Activated CD4-positive, alpha-beta T cell treated with anti-CD3 and anti-CD28 coated beads, Interleukin-2, Interleukin-4, amounts not matched to agents 100 ng/mL and 50 ng/mL, durations not matched to agents 16 hours and 8 hours (primary cell): Measurements from ENCODE around the gene PUS10.
A peak's percentile ranks its signal among the peaks of the same experiment; 100 is the strongest.
"Not testable (repeated sequence)": the region's sequence is repeated elsewhere in the genome, so short reads cannot be mapped to it uniquely, and the experiment has no call there.

Experiments used
- DNase-seq: peaks from one replicate; pipeline ENCODE4 v3.0.0-alpha.2; 2020; ENCODE audit warnings: low spot score

The PUS10 gene

GRCh38 chr2:61017556-61018317, at the start of gene PUS10, which contains the start of gene PEX13:
Gene PUS10 (minus strand): TSS chr2:61018255. CDS start chr2:61011890, 6,365 bp downstream.
Gene PEX13 (plus strand): TSS chr2:61017720. CDS start chr2:61017760, 40 bp downstream.
- DNase-seq, result peak; percentile 75

GRCh38 chr2:61065714-61066709, 48.0 kb upstream of the PUS10 start, which contains the start of gene SANBR:
Gene SANBR (plus strand): TSS chr2:61065871. CDS start chr2:61070351, 4,480 bp downstream.
- peak; percentile 82 for DNase-seq

- no peak for DNase-seq
Measured at GRCh38 chr2:61059382-61059781, 41.3 kb upstream of the PUS10 start.

- DNase-seq, result no peak
Measured at GRCh38 chr2:61057562-61057961, 39.5 kb upstream of the PUS10 start.

GRCh38 chr2:61055557-61055956, 37.5 kb upstream of the PUS10 start:
- DNase-seq, result no peak

GRCh38 chr2:61045999-61046398, 27.9 kb upstream of the PUS10 start:
- no peak for DNase-seq

- no peak for DNase-seq
Measured at GRCh38 chr2:61045226-61045625, 27.2 kb upstream of the PUS10 start.

GRCh38 chr2:61044636-61045035, 26.6 kb upstream of the PUS10 start:
- DNase-seq, result peak; percentile 9

GRCh38 chr2:61042807-61043206, 24.8 kb upstream of the PUS10 start:
- DNase-seq, result no peak

GRCh38 chr2:61036643-61037042, 18.6 kb upstream of the PUS10 start:
- DNase-seq, result not testable (repeated sequence)

- not testable (repeated sequence) for DNase-seq
Measured at GRCh38 chr2:61034592-61034991, 16.5 kb upstream of the PUS10 start.

GRCh38 chr2:61029533-61029932, 11.5 kb upstream of the PUS10 start:
- DNase-seq, result no peak

- DNase-seq, result no peak
Measured at GRCh38 chr2:61023670-61024069, 5.6 kb upstream of the PUS10 start.

GRCh38 chr2:61021228-61021660, 3.2 kb upstream of the PUS10 start:
- DNase-seq, result no peak

GRCh38 chr2:61018798-61019197, 743 bp upstream of the PUS10 start:
- no peak for DNase-seq

GRCh38 chr2:61018318-61018755, 282 bp upstream of the PUS10 start:
- DNase-seq, result no peak

- peak; percentile 80 for DNase-seq
Measured at GRCh38 chr2:61017003-61017555, 976 bp downstream of the PUS10 start.

- peak; percentile 44 for DNase-seq
Measured at GRCh38 chr2:61016392-61017002, 1.6 kb downstream of the PUS10 start.

- DNase-seq, result no peak
Measured at GRCh38 chr2:61015976-61016375, 2.1 kb downstream of the PUS10 start.

GRCh38 chr2:61014763-61015162, 3.3 kb downstream of the PUS10 start:
- no peak for DNase-seq

- no peak for DNase-seq
Measured at GRCh38 chr2:61013382-61013781, 4.7 kb downstream of the PUS10 start.

GRCh38 chr2:61012303-61012702, 5.8 kb downstream of the PUS10 start:
- peak; percentile 29 for DNase-seq
